GM18498 (cell line): Measurements from ENCODE around the gene BAG5.
"Not testable (repeated sequence)": the region's sequence is repeated elsewhere in the genome, so short reads cannot be mapped to it uniquely, and the experiment has no call there.

Source experiments
- ATAC-seq: cut with Tn5 transposase; IDR thresholded peaks from one replicate; pipeline ENCODE4 v1.9.1; 2021; ENCODE audit warnings: mild to moderate bottlenecking, moderate library complexity; ENCODE audit not compliant: unreplicated experiment

BAG5 gene

GRCh38 chr14:103562429-103563225 lies at the start of gene BAG5, which contains the start of gene COA8:
TSS of gene BAG5 (minus strand) at chr14:103562657. CDS start at chr14:103561164, 1,493 bp downstream.
TSS of gene COA8 (plus strand) at chr14:103562960. CDS start at chr14:103563002, 42 bp downstream.
- ATAC-seq = peak; percentile 80

- no peak for ATAC-seq
Measured at GRCh38 chr14:103611215-103611614, 48.8 kb upstream of the BAG5 start.

GRCh38 chr14:103609081-103609480 lies 46.6 kb upstream of the BAG5 start:
- not testable (repeated sequence) for ATAC-seq

GRCh38 chr14:103607822-103608221 lies 45.4 kb upstream of the BAG5 start:
- peak; percentile 12 for ATAC-seq

GRCh38 chr14:103606963-103607668 lies 44.7 kb upstream of the BAG5 start:
- peak; percentile 75 for ATAC-seq

- no peak for ATAC-seq
Measured at GRCh38 chr14:103604620-103605019, 42.2 kb upstream of the BAG5 start.

- no peak for ATAC-seq
Measured at GRCh38 chr14:103600503-103600902, 38.0 kb upstream of the BAG5 start.

GRCh38 chr14:103597623-103598377 lies 35.3 kb upstream of the BAG5 start:
- ATAC-seq = no peak

GRCh38 chr14:103594265-103594664 lies 31.8 kb upstream of the BAG5 start:
- ATAC-seq = no peak

- ATAC-seq = peak; percentile 91
Measured at GRCh38 chr14:103593577-103593976, 31.1 kb upstream of the BAG5 start.

GRCh38 chr14:103584326-103584915 lies 22.0 kb upstream of the BAG5 start:
- ATAC-seq = no peak

GRCh38 chr14:103581954-103582703 lies 19.7 kb upstream of the BAG5 start:
- ATAC-seq = no peak

- no peak for ATAC-seq
Measured at GRCh38 chr14:103581206-103581605, 18.7 kb upstream of the BAG5 start.

GRCh38 chr14:103578401-103579075 lies 16.1 kb upstream of the BAG5 start:
- ATAC-seq = no peak

- no peak for ATAC-seq
Measured at GRCh38 chr14:103576371-103577024, 14.0 kb upstream of the BAG5 start.

GRCh38 chr14:103574707-103575285 lies 12.3 kb upstream of the BAG5 start:
- no peak for ATAC-seq

GRCh38 chr14:103574104-103574503 lies 11.6 kb upstream of the BAG5 start:
- no peak for ATAC-seq

- ATAC-seq = no peak
Measured at GRCh38 chr14:103569408-103569807, 7.0 kb upstream of the BAG5 start.

- ATAC-seq = no peak
Measured at GRCh38 chr14:103568952-103569351, 6.5 kb upstream of the BAG5 start.
